SK-N-SH treated with all-trans-retinoic acid at 6 μM for 48 hours (cell line): ENCODE measurements around the gene ISOC2.

Experiments used
- ARNTL ChIP-seq: fragments of 450-650 bp; formaldehyde crosslinking; IDR thresholded peaks from 2 replicates; pipeline ENCODE4 v1.5.0; 2020; ENCODE audit warnings: low read depth, mild to moderate bottlenecking, moderate library complexity, borderline replicate concordance
- BACH2 ChIP-seq: fragments of 250-450 bp; sonication (Bioruptor Pico); IDR thresholded peaks from 2 replicates; pipeline ENCODE4 v1.9.0; 2021; ENCODE audit warnings: mild to moderate bottlenecking, borderline replicate concordance
- CSDC2 ChIP-seq: fragments of 250-450 bp; sonication (Bioruptor Pico); IDR thresholded peaks from 2 replicates; pipeline ENCODE4 v1.5.0; 2020; ENCODE audit warnings: mild to moderate bottlenecking, moderate library complexity
- GLIS3 ChIP-seq: fragments of 250-450 bp; sonication (Bioruptor Pico); IDR thresholded peaks from 2 replicates; pipeline ENCODE4 v1.5.0; 2020; ENCODE audit warnings: mild to moderate bottlenecking, moderate library complexity
- PPARA ChIP-seq: fragments of 250-450 bp; sonication (Bioruptor Pico); IDR thresholded peaks from 2 replicates; pipeline ENCODE4 v1.5.0; 2020; ENCODE audit warnings: mild to moderate bottlenecking, borderline replicate concordance
- SNAI2 ChIP-seq: fragments of 250-450 bp; sonication (Bioruptor Pico); IDR thresholded peaks from 2 replicates; pipeline ENCODE4 v1.5.0; 2020; ENCODE audit warnings: mild to moderate bottlenecking, moderate library complexity
- TCF4 ChIP-seq: fragments of 250-450 bp; sonication (Bioruptor Pico); IDR thresholded peaks from 2 replicates; pipeline ENCODE4 v1.8.0; 2021; ENCODE audit warnings: mild to moderate bottlenecking, moderate library complexity, borderline replicate concordance
- ZC3H10 ChIP-seq: fragments of 250-450 bp; sonication (Bioruptor Pico); IDR thresholded peaks from 2 replicates; pipeline ENCODE4 v1.5.1; 2021; ENCODE audit warnings: mild to moderate bottlenecking, moderate library complexity
- ZFP3 ChIP-seq: fragments of 250-450 bp; sonication (Bioruptor Pico); IDR thresholded peaks from 2 replicates; pipeline ENCODE4 v1.5.0; 2020; ENCODE audit warnings: mild to moderate bottlenecking, moderate library complexity
- ZNF70 ChIP-seq: fragments of 450-650 bp; formaldehyde crosslinking; IDR thresholded peaks from 2 replicates; pipeline ENCODE4 v1.5.0; 2020; ENCODE audit warnings: mild to moderate bottlenecking, moderate library complexity
- ZNF8 ChIP-seq: fragments of 450-650 bp; formaldehyde crosslinking; IDR thresholded peaks from 2 replicates; pipeline ENCODE4 v1.5.0; 2020; ENCODE audit warnings: mild to moderate bottlenecking, moderate library complexity
- TF ChIP-seq, protein P1 (sequence below): fragments of 250-450 bp; sonication (Bioruptor Pico); IDR thresholded peaks from 2 replicates; pipeline ENCODE4 v1.5.1; 2021; ENCODE audit warnings: mild to moderate bottlenecking, moderate library complexity

DNA sequence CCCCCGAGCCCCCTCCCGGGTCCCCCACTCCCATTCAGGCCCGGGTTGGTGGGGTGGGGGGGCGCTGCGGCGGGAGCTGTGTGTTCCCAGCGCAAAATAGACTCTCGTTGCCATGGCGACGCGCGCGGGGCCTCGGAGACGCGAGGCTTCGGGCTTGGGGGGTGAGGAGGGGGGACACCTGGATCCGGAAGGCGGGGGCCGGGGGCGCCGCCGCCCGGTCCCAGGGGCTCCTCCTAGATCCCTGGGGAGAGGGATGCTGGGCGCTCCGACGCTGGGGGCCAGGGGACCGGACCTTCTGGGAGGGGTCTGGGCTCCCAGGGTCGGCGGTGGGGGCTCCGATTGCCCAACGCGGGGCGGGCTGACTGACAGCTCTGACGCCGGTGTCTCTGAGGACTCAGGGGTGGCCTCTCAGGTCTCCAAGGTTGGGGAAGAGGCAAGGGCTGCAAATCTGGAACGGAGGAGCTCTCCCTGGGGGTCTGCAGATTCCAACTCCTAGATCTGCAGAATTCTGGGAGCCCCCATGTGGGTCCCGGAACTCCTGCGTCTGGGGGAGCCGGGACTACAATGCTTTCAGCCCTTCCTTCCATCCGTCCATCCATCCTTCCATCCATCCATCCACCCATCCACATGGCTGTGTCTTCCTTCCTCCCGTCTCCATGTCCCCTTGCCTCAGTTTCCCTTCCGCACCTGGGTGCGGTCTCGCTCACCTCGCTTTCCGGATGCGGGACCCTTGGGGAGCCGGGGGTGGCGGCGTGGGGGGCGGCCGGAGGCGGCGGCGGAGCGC is 9.3 kb downstream of the ISOC2 start:
- TF ChIP-seq, protein P1, sequence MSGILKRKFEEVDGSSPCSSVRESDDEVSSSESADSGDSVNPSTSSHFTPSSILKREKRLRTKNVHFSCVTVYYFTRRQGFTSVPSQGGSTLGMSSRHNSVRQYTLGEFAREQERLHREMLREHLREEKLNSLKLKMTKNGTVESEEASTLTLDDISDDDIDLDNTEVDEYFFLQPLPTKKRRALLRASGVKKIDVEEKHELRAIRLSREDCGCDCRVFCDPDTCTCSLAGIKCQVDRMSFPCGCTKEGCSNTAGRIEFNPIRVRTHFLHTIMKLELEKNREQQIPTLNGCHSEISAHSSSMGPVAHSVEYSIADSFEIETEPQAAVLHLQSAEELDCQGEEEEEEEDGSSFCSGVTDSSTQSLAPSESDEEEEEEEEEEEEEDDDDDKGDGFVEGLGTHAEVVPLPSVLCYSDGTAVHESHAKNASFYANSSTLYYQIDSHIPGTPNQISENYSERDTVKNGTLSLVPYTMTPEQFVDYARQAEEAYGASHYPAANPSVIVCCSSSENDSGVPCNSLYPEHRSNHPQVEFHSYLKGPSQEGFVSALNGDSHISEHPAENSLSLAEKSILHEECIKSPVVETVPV (CRISPR knock-in tag): no peak
- TF ChIP-seq ARNTL (CRISPR knock-in tag) (no peak), BACH2 (CRISPR knock-in tag) (no peak), SNAI2 (no peak), ZNF8 (no peak), PPARA (CRISPR knock-in tag) (no peak), GLIS3 (no peak), TCF4 (no peak), CSDC2 (CRISPR knock-in tag) (no peak), ZFP3 (no peak), ZNF70 (CRISPR knock-in tag) (no peak), ZC3H10 (CRISPR knock-in tag) (no peak)
